Measurements from ENCODE around the gene TMEM134.
A peak's percentile ranks its signal among the peaks of the same experiment; 100 is the strongest.

Gene TMEM134

DNA sequence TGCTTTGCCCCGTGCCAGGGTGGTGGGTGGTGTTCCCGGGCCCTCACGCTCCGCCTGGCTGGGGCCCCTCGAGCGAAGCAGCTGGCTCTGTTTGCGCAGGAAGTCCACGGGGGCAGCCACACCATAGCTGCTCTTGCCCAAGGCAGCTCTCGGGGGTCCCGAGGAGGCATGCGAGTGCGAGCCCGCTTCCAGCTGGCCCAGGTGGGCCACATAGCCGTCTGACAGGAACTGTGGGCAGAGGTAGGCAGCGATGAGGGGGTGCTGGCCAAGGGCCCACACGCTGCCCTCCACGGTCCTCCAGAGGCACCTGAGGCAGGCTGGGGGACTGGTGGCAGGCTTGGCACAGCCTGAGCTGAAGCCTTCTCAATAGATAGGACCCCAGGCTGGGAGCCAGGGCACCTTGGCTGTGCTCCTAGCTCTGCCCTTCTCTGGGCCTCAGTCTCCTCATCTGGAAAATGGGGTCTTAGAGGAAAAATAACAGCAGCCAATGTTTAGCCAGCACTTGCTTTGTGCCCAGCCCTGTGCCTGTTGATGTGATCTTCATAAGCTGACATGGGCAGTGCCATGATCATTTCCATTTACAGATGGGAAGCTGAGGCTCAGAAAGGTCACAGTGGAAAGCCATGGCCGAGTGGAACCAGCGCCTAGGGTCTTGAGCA, 23.1 kb upstream of the TMEM134 start:
- no peak for TF ChIP-seq MYC (IDR thresholded peaks at IDR 0.05; ENCODE audit: low read depth, low read length)
- TF ChIP-seq POLR2A (IDR thresholded peaks at IDR 0.05; ENCODE audit: extremely low read depth, insufficient read length), result no peak
- TF ChIP-seq, protein P1, sequence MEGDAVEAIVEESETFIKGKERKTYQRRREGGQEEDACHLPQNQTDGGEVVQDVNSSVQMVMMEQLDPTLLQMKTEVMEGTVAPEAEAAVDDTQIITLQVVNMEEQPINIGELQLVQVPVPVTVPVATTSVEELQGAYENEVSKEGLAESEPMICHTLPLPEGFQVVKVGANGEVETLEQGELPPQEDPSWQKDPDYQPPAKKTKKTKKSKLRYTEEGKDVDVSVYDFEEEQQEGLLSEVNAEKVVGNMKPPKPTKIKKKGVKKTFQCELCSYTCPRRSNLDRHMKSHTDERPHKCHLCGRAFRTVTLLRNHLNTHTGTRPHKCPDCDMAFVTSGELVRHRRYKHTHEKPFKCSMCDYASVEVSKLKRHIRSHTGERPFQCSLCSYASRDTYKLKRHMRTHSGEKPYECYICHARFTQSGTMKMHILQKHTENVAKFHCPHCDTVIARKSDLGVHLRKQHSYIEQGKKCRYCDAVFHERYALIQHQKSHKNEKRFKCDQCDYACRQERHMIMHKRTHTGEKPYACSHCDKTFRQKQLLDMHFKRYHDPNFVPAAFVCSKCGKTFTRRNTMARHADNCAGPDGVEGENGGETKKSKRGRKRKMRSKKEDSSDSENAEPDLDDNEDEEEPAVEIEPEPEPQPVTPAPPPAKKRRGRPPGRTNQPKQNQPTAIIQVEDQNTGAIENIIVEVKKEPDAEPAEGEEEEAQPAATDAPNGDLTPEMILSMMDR (IDR thresholded peaks at IDR 0.05; ENCODE audit: low read depth, low read length), result no peak
- TF ChIP-seq, protein P2, sequence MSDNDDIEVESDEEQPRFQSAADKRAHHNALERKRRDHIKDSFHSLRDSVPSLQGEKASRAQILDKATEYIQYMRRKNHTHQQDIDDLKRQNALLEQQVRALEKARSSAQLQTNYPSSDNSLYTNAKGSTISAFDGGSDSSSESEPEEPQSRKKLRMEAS (IDR thresholded peaks at IDR 0.05; ENCODE audit: low read depth, low read length), result no peak
- DNase-seq (ENCODE audit: low read depth), result no peak
- no peak overlapping the region for H3K4me3 ChIP-seq (ENCODE audit: low read depth, low read length)

GRCh38 chr11:67491276-67492068, 22.4 kb upstream of the TMEM134 start:
- no peak for DNase-seq (ENCODE audit: low read depth)
- TF ChIP-seq, protein P2 (IDR thresholded peaks at IDR 0.05; ENCODE audit: low read depth, low read length), result no peak
- TF ChIP-seq, protein P1 (IDR thresholded peaks at IDR 0.05; ENCODE audit: low read depth, low read length), result no peak
- TF ChIP-seq POLR2A (IDR thresholded peaks at IDR 0.05; ENCODE audit: extremely low read depth, insufficient read length) (no peak), MYC (IDR thresholded peaks at IDR 0.05; ENCODE audit: low read depth, low read length) (no peak)
- H3K4me3 ChIP-seq (ENCODE audit: low read depth, low read length), result no peak overlapping the region

DNA sequence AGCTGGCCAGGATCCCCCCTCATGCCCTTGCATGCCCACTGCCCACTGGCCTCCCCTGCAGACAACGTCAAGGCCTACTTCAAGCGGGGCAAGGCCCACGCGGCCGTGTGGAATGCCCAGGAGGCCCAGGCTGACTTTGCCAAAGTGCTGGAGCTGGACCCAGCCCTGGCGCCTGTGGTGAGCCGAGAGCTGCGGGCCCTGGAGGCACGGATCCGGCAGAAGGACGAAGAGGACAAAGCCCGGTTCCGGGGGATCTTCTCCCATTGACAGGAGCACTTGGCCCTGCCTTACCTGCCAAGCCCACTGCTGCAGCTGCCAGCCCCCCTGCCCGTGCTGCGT, 21.6 kb upstream of the TMEM134 start:
- DNase-seq (ENCODE audit: low read depth), result no peak
- H3K4me3 ChIP-seq (ENCODE audit: low read depth, low read length), result no peak overlapping the region
- peak; percentile 7 for TF ChIP-seq POLR2A (IDR thresholded peaks at IDR 0.05; ENCODE audit: extremely low read depth, insufficient read length)
- no peak for TF ChIP-seq MYC (IDR thresholded peaks at IDR 0.05; ENCODE audit: low read depth, low read length)
- TF ChIP-seq, protein P2 (IDR thresholded peaks at IDR 0.05; ENCODE audit: low read depth, low read length), result no peak
- TF ChIP-seq, protein P1 (IDR thresholded peaks at IDR 0.05; ENCODE audit: low read depth, low read length), result no peak

DNA sequence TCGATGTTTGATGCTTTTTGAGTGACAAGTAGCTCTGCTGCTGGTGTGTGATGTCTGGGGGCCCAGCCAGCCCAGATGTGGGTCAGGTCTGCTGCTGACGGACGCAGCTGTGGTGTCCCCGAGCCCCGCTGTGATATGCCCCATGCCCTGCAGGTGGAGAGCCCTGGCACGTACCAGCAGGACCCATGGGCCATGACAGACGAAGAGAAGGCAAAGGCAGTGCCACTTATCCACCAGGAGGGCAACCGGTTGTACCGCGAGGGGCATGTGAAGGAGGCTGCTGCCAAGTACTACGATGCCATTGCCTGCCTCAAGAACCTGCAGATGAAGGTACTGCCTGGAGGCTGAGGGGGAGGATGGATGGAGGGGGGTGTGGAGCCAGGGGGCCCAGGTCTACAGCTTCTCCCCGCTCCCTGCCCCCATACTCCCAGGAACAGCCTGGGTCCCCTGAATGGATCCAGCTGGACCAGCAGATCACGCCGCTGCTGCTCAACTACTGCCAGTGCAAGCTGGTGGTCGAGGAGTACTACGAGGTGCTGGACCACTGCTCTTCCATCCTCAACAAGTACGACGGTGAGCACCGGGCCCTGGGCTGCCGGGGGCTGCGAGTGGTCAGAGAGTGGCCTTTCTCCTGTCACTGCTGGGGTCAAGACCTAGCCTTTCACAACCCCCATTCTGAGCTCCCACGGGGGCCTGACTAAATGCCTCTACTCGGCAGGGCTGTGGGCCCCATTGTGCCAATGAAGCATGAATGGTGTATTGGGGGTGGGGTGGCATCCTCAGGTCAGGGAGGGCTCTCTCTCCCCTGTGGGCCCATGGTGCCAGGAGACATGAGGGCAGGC, 21.1 kb upstream of the TMEM134 start:
- H3K4me3 ChIP-seq (ENCODE audit: low read depth, low read length), result no peak overlapping the region
- DNase-seq (ENCODE audit: low read depth), result no peak
- TF ChIP-seq POLR2A (IDR thresholded peaks at IDR 0.05; ENCODE audit: extremely low read depth, insufficient read length) (no peak), MYC (IDR thresholded peaks at IDR 0.05; ENCODE audit: low read depth, low read length) (no peak)
- TF ChIP-seq, protein P1 (IDR thresholded peaks at IDR 0.05; ENCODE audit: low read depth, low read length), result no peak

- TF ChIP-seq POLR2A (IDR thresholded peaks at IDR 0.05; ENCODE audit: extremely low read depth, insufficient read length), result no peak
- TF ChIP-seq, protein P2 (IDR thresholded peaks at IDR 0.05; ENCODE audit: low read depth, low read length), result no peak
- TF ChIP-seq MYC (IDR thresholded peaks at IDR 0.05; ENCODE audit: low read depth, low read length), result no peak
- TF ChIP-seq, protein P1 (IDR thresholded peaks at IDR 0.05; ENCODE audit: low read depth, low read length), result no peak
- DNase-seq (ENCODE audit: low read depth), result no peak
These were observed 20.3 kb upstream of the TMEM134 start for GRCh38 chr11:67489203-67489884.

More at GRCh38 chr11:67489203-67489884, 20.3 kb upstream of the TMEM134 start:
- no peak overlapping the region for H3K4me3 ChIP-seq (ENCODE audit: low read depth, low read length)

All from NB4 (cell line).